Measurements from ENCODE around the gene DIAPH3. TPM values are rescaled to one million over a fixed set of nuclear protein-coding genes. Genes with fewer than 3 reads are reported as not detected.
A peak's percentile ranks its signal among the peaks of the same experiment; 100 is the strongest.

The DIAPH3 gene
- total and polyA plus RNA-seq, 2 of the 8 experiments (the other 6 are each of a cell fraction or from before 2014, with no cell fraction given) = 8.0 to 30.8 TPM

GRCh38 chr13:59677966-59678814 is 485.5 kb downstream of the DIAPH3 start:
- no peaks in the 10 kb centered on the region for H3K23me2 ChIP-seq (ENCODE audit: low read depth, low read length)
- peaks cover 0 to 10% (median 3%) of the 10 kb centered on the region in 4 experiments; a peak in 4 of 7 replicates for H3K4me1 ChIP-seq (replicated peaks in 1 of 4; ENCODE audit: control insufficient read depth in 3 of 4, insufficient read depth in 4 of 4, low read length in 3 of 4)
- no peak overlapping the region for H3K23ac ChIP-seq (ENCODE audit: insufficient read length)
- H3K9me3 ChIP-seq (ENCODE audit: insufficient read depth in 2 of 2, low read depth in 1 of 2, low read length in 1 of 2) = no peaks in the 10 kb centered on the region
- no peak overlapping the region for H2BK20ac ChIP-seq (ENCODE audit: low read length)
- no peak overlapping the region for H2BK5ac ChIP-seq (ENCODE audit: low read depth, low read length)
- 78% methylated on average over 6 of the region's 6 CpGs; no CpG with 5 or more reads in 1 of the 2 experiments for WGBS, 2 experiments (ENCODE audit: extremely low coverage in 1 of 2, insufficient coverage in 1 of 2, insufficient read length in 1 of 2, insufficient replicate concordance in 2 of 2, low coverage in 1 of 2, low lambda C conversion rate in 2 of 2, missing lambda C conversion rate in 1 of 2)
- no peak overlapping the region for H4K5ac ChIP-seq (ENCODE audit: insufficient read length, low read depth, low read length)
- no peak for DNase-seq (ENCODE audit: low read depth in 1 of 2, low spot score in 2 of 2)
- H3K4me3 ChIP-seq (ENCODE audit: extremely low read depth in 1 of 4, insufficient read depth in 2 of 4, low read depth in 3 of 4, low read length in 4 of 4) = no peak overlapping the region
- no peak overlapping the region for H4K8ac ChIP-seq (ENCODE audit: extremely low read depth, insufficient read depth, low read length)
- no peaks in the 10 kb centered on the region for H3K36me3 ChIP-seq (ENCODE audit: control insufficient read depth in 2 of 4, insufficient read depth in 4 of 4, low read length in 3 of 4)
- H3K14ac ChIP-seq (ENCODE audit: insufficient read length) = no peak overlapping the region
- POLR2A ChIA-PET (ENCODE audit: partially characterized antibody) = no interaction called here
- CTCF ChIA-PET (ENCODE audit: partially characterized antibody) = interaction anchor here (0.5 to 8.8 kb wide), 48 partner anchors 9 to 650 kb away, joined by 3 to 94 read pairs (median 3); no protein-coding TSS in a partner anchor
- TF ChIP-seq RAD21 (IDR thresholded peaks at IDR 0.05 in 1 of 2, conservative IDR thresholded peaks at IDR 0.05 in 1 of 2; ENCODE audit: low read depth in 2 of 2, low read length in 2 of 2) (peak; percentile 94 to 95), SP1 (IDR thresholded peaks at IDR 0.05; ENCODE audit: low read depth, low read length) (no peak), CTCF (IDR thresholded peaks at IDR 0.05; ENCODE audit: control extremely low read depth in 1 of 3, insufficient read depth in 1 of 3, low read depth in 1 of 3, low read length in 3 of 3) (peak in 2 of 3 experiments; percentile 64 to 87; a peak in 2 of 4 replicates), YY1 (IDR thresholded peaks at IDR 0.05; ENCODE audit: low read depth, low read length) (no peak)
- no peak overlapping the region for H2BK12ac ChIP-seq (ENCODE audit: low read depth, low read length)
- no peak overlapping the region for H2BK15ac ChIP-seq (ENCODE audit: low read length)
- no peaks in the 10 kb centered on the region for H3K79me2 ChIP-seq (ENCODE audit: control insufficient read depth in 1 of 2, insufficient read depth in 2 of 2, low read length in 2 of 2)
- no peak overlapping the region for H3K4ac ChIP-seq (replicated peaks; ENCODE audit: insufficient read length, low read depth, low read length)
- H3K27ac ChIP-seq (ENCODE audit: low read depth, low read length) = no peak overlapping the region
- H3K79me1 ChIP-seq (ENCODE audit: low read depth, low read length) = no peaks in the 10 kb centered on the region
- H2AFZ ChIP-seq (ENCODE audit: low read length) = no peak overlapping the region
- H3K18ac ChIP-seq (ENCODE audit: extremely low read depth, low read length) = no peak overlapping the region
- no peak overlapping the region for H4K91ac ChIP-seq (replicated peaks; ENCODE audit: insufficient read length, low read length)
- no peaks in the 10 kb centered on the region for H4K20me1 ChIP-seq (replicated peaks in 1 of 2; ENCODE audit: control insufficient read depth in 1 of 2, insufficient read depth in 2 of 2, low read length in 2 of 2)
- no peak overlapping the region for H3K9ac ChIP-seq (replicated peaks in 1 of 4; ENCODE audit: extremely low read depth in 1 of 4, low read depth in 3 of 4, low read length in 3 of 4)
- H3K56ac ChIP-seq (replicated peaks; ENCODE audit: insufficient read length, low read depth, low read length) = no peak overlapping the region
- FAIRE-seq = peak; percentile 58
- no peak overlapping the region for H2AK5ac ChIP-seq (ENCODE audit: low read depth, low read length)
- H3K27me3 ChIP-seq (replicated peaks in 1 of 4; ENCODE audit: control insufficient read depth in 3 of 4, extremely low read depth in 1 of 4, insufficient read depth in 3 of 4, low read length in 3 of 4) = no peaks in the 10 kb centered on the region
- H2BK120ac ChIP-seq (replicated peaks; ENCODE audit: low read depth, low read length) = no peak overlapping the region
- H3K4me2 ChIP-seq (ENCODE audit: insufficient read depth in 1 of 2, low read depth in 2 of 2, low read length in 2 of 2) = no peak overlapping the region

Measured in H1 (cell line).